Measurements from ENCODE around the gene FGF18. TPM values are rescaled to one million over a fixed set of nuclear protein-coding genes. Genes with fewer than 3 reads are reported as not detected.
"Not testable (repeated sequence)": the region's sequence is repeated elsewhere in the genome, so short reads cannot be mapped to it uniquely, and the experiment has no call there.

FGF18 gene
- polyA plus RNA-seq, 3 donors: 0.24 to 0.40 (median 0.39) TPM

GRCh38 chr5:171492781-171493180, 73.3 kb downstream of the FGF18 start:
- no peak for DNase-seq (ENCODE audit: low read depth in 3 of 3, low spot score in 2 of 3)

DNA sequence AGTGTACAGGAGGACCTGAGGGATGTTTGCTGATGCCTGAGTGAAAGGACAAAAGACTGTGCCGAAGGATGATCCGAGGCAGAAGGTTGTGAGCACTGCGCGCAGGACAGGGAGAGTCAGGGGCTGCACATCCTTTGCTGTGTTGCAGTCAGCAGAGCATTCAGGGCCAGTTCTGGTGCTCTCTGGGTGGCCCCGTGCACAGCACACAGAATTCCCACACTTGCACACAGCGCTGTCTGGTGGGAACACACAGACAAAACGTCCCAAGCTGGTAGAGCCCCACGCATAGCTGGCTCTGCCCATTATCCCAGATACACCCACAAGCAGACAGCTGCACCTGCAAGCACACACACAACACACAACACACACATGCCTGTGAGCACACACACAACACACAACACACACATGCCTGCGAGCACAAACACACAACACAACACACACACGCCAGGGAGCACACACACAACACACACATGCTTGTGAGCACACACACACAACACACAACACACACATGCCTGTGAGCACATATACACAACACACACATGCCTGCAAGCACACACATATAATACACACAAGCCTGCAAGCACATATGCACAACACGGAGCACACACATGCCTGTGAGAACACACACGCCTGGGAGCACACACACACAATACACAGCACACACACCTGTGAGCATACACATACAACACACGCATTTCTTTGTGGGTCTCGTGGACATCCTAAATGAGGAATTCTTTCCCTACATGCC, 74.4 kb downstream of the FGF18 start:
- no peak for DNase-seq (ENCODE audit: low read depth in 3 of 3, low spot score in 2 of 3)

DNA sequence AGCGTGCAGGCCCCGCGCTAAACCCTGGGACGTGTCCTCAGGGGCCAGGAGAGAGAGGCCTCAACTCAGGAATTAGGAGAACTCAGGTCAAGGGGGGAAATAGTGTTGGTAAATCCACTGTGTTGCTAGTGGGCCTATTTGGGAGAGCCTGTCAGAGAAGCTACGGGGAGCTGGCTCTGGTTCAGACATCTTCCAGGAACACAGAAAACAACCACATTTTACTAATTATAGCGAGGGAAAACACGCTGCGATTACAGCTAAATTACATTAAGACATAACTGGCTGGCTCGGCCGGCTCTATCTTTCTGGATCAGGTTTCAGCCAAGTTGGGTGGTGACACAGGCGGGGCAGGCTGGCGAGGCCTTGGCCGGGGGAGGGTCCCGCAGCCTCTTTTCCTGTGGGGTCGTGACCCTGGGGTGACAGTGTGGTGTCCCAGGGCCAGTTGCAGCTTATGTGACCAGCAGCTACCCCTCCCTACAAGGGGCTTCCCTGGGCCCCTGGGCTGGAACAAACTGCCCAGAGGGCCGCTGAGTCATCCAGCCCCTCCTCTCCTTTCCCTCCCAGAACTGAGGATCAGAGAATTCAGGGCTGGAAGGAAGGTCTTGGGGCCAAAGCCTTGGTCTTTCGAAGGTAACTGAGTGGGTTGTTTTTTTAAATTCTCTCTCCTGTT, 75.1 kb downstream of the FGF18 start:
- peak; percentile 41 to 54 (median 51) for DNase-seq (ENCODE audit: low read depth in 3 of 3, low spot score in 2 of 3)

- no peak for DNase-seq (ENCODE audit: low read depth in 3 of 3, low spot score in 2 of 3)
These were observed 75.8 kb downstream of the FGF18 start for GRCh38 chr5:171495122-171495700.

GRCh38 chr5:171496456-171496855, 77.0 kb downstream of the FGF18 start:
- no peak for DNase-seq (ENCODE audit: low read depth in 3 of 3, low spot score in 2 of 3)

GRCh38 chr5:171497494-171497893, 78.0 kb downstream of the FGF18 start:
- DNase-seq (ENCODE audit: low read depth in 3 of 3, low spot score in 2 of 3): not testable (repeated sequence)

- DNase-seq (ENCODE audit: low read depth in 3 of 3, low spot score in 2 of 3): no peak
These were observed 78.7 kb downstream of the FGF18 start for GRCh38 chr5:171498166-171498565.

DNA sequence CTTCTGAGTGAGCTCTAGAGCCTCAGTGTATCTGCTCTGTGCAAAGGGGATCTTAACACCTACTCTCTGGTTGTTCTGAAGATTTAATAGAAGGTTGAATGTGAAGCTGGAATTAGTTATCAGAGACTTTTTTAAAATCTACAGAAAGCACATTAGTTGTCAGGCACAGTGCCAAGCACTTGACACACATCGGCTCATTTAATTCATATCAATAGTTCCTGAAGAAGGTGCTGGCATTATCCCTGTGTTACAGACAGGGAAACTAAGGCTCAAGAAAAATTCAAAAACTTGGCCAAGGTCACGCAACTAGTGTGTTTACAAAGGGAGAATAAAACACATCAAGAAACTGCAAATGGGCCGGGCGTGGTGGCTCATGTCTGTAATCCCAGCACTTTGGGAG, 80.2 kb downstream of the FGF18 start:
- DNase-seq (ENCODE audit: low read depth in 3 of 3, low spot score in 2 of 3): no peak

- no peak for DNase-seq (ENCODE audit: low read depth in 3 of 3, low spot score in 2 of 3)
These were observed 86.1 kb downstream of the FGF18 start for GRCh38 chr5:171505473-171506043.

- no peak for DNase-seq (ENCODE audit: low read depth in 3 of 3, low spot score in 2 of 3)
These were observed 87.5 kb downstream of the FGF18 start for GRCh38 chr5:171506951-171507350.

Other genes with a start within 250 kb of the FGF18 start
- gene TLX3, start 110.4 kb upstream of the FGF18 start, polyA plus RNA-seq (ENCODE audit: insufficient read length in 3 of 3): not detected
- 1,000 to 10,000 TPM; 1,760 to 2,039 (median 1,873) TPM for gene NPM1, start 31.8 kb upstream of the FGF18 start, polyA plus RNA-seq (ENCODE audit: insufficient read length in 3 of 3)